CD4-positive, alpha-beta T cell treated with Interleukin-21 for 1 hour (primary cell): ENCODE data around the gene CTTN.
"Not testable (repeated sequence)": the region's sequence is repeated elsewhere in the genome, so short reads cannot be mapped to it uniquely, and the experiment has no call there.

Source experiments
- DNase-seq: peaks from one replicate; pipeline ENCODE4 v3.0.0-alpha.2; 2020

CTTN gene

DNA sequence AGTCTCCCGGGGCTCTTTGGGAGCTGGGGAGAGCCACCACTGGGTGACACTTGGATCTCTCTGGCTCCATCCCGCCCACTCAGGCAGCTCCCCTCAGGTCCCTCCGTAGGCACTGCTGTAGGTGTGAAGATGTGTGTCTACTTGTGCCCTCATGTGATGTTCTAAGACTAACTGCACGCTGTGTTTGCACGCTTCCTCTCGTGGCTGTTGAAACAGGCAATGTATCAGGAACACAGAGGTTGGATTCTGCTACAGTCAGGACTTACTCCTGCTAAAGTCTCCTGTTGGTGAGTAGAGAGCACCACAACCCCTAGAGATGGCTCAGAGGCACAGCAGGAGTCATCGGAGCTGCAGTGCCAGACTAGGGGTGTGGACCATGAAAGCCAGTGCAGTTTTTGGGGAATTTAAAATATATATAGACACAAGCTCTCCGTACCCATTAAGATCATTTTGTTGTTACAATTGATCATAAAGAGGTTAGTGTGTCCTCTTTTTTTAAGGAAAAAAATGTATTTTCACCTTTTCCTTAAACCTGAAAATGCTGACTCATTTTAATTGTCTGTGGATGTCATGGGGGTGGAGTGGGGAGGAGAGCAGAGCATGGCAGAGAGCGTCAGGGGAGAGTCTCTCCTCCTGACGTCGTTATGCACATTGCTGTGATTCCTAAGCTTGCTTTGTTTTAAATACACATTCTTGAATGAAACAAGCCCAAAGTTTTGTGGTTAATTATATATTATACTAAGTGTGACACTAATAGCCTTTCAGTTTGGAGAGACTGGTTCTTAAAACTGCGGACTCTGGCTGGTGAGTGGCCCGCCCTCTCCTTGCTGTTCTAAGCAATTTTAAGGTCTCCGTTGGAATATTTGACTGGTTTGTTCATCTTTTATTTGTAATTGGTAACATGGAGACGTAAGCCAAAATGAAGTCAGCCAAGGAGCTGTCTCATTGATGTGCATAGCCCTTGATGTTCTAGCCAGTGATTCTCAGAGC, 16.2 kb upstream of the CTTN start:
- DNase-seq, result no peak

DNA sequence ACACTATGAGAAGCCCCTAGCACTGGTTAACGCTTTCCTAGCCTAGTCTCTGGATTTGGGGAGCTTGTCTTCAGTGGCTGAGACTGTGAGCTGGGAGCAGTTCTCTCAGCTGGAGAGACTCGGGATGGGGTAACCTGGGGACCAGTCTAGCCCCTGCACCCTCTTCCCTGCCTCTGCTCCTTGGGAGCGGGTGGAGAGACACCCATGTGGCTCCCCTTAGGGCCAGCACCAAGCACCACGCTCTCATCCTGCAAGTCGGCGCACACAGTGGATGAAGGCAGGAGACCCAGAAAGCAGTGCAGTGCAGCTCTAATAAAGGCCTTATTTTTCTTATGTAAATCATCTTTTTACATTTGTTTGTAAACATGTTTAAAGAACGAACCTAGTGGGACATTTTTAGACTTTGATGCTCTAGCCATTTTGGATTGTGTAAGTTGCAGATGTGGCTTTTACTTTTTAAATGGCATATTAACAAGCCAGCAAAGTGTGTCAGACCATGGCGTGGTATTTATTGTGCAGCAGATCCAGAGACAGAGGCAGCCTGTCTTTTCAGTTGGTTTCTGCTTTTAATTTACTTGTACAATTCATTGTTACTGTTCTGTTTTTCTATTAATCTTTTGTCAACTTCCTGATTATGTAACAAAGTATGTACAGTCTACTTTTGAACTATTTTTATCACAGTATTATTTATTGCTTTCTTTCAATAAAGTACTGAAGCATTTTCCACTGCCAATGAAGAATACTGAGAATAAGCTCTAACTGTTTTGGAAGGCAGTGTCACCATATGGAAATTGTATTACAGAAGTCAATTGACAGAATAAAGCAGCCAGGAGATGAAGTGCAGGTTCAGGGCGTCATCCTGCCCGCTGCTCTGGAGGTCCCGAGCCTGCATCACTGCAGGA, 14.4 kb upstream of the CTTN start:
- no peak for DNase-seq

DNA sequence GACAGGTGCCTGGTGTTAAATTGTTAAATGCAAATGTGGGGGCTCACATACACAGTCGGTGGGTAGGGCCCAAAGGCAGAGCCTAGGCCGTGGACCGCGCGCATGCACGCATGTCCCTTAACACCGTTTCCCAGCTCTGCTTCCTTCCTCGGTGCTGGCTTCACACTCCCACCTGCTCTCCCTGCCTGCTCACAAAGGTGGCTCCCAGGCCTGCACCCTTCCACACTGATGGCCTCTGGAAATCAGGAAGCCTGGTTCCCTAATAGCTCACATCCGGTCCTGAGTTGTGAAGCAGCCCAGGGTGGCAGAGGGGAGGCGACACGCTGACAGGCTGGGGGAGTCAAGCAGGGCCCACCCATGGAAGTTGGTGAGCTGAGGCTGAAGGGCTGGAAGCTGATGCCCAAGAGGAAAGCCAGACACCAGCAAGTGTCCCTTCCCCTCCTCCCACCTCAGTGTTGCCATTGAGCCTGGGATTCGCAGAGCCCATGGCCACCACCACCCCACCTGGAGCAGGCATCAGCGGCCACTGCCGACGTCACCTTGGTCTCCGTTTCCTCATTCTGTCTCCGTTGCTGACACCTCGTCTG, 13.7 kb upstream of the CTTN start:
- DNase-seq, result no peak

DNA sequence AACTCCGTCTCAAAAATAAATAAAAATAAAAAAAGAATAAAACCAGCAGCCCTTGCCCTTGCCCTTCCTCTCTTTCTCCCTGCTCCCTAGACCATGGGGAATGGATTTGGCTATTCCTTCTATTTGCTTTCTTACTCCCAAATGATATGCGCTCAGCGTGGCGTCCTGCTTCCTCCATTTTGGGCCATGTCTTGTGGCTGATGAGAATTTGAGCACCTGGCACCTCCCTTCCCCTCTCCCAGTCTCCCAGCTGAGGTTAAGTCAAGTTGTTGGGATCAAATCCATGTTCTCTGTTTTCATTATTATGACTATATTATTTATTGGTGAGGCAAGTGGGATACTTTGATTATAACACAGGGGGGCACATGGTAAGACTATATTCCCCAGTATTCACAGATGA, 10.8 kb upstream of the CTTN start:
- no peak for DNase-seq

DNA sequence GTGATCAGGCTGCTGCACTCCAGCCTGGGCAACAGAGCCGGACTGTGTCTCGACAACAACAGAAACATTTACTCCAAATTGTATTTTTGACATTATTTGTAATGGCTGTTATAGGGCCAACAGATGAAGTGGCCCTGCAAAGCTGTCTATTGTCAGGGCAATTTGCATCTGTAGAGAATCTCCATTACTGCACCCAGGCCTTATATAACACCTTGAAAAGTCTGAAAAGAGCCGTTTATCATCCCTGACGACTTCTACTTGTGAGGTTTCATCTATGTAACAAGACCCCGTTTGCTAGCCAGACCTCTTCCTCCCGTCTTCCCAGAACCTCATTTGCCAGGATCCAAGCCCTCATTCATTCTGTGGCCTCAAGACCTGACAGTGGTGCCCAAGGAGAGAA, 9.1 kb upstream of the CTTN start:
- no peak for DNase-seq

DNA sequence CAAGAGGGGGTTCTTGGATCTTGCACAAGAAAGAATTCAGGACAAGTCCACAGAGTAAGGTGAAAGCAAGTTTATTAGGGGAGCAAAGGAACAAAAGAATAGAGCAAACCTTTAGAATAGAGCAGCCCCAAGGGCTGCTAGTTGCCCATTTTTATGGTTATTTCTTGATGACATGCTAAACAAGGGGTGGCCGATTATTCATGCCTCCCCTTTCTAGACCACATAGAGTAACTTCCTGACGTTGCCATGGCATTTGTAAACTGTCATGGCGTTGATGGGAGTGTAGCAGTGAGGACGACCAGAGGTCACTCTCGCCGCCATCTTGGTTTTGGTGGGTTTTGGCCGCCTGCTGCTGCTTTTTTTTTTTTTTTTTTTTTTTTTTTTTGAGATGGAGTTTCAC, 7.4 kb upstream of the CTTN start:
- DNase-seq, result not testable (repeated sequence)

DNA sequence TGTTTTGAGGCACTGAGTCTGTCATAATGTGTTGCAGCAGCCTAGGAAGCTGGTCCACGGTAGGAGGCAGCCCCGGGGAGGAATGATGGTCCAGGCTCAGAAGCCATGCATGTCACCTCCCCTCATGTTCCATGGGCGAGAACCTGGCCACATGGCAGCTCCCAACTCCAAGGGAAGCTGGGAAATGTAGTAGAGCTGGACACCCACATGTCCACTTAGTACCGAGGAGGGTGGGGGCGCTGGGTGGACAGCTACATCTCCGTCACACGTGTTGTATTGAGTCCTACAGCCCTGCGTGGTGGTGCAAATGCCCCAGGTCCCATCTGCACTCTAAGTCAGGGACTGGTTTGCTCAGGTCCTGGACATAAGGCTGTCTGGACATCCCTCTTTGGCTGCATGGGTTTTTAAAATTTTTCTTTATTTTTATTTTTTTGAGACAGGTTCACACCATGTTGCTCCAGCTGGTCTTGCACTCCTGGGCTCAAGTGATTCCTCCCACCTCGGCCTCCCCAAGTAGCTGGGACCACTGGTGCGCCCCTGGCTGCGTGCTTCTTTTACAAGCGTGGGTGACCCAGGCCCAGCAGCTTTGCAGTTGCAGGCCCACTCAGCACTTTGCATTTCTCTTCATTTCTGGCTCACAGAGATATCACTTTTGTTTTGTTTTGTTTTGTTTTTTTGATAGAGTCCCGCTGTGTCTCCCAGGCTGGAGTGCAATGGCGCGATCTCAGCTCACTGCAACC, 3.9 kb upstream of the CTTN start:
- DNase-seq, result no peak

DNA sequence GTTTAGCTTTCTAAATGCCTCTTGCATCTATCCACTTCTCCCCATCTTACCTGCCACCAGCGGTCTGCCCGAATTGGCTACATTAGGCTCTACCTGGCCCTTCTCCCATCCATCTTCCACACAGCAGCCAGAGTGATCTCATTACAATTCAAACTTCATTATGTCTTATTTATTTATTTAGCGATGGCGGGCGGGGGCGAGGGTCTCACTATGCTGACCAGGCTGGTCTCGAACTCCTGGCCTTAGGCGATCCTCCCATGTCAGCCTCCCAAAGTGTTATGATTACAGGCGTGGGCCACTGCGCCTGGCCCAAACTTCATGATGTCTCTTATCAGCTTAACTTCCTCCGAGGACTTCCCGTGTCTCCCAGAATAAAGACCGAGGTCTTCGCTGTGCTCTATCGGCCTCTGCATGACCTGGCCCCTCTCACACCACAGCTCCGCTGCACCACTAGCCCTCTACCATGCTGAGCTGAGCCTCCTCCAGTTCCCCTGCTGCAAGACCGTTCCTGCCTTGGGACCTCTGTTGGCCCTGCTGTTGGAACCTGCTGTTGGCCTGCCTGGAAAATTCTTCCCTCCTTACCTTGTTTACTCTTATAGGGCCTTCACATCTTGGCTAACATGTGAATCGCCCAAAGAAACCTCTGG, 870 bp upstream of the CTTN start:
- DNase-seq, result no peak

DNA sequence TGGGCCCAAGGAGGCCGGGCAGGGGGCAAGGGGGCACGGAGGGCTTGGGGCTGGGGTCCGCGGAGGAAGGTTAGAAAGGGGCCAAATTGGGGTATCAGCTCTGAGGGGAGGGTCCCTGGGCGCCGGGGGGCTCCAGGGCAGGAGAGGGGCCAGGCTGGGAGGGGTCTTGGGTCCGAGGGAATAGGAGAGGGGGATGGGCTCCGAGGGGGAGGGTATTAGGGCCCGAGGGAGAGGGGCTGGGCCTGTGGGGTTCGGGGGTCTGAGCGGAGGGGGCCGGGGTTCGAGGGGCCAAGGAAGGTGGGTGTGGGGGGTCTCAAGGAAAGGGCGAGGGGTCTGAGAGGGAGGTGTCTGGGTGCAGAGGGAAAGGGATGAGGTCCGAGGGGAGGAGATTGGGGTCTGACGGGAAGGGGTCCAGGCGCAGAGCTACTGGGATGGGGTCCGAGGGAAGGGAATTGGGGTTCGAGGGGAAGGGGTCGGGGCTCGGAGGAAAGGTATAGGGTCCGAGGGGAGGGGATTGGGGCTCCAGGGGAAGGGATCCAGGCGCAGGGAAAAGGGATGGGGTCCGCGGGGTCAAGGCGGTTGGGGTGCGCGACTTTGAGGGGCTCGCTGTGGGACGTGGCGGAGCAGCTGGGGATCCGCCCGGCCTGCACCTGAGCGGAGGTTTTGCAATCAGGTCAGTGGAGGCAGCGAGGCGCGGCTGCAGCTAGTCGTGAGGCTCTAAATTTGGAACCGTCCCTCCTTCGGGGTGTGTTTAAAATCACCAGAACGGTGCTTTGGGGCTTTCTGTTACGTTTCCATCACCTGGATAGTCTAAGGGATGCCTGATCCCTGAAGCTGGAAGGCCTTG, 728 bp downstream of the CTTN start:
- no peak for DNase-seq

DNA sequence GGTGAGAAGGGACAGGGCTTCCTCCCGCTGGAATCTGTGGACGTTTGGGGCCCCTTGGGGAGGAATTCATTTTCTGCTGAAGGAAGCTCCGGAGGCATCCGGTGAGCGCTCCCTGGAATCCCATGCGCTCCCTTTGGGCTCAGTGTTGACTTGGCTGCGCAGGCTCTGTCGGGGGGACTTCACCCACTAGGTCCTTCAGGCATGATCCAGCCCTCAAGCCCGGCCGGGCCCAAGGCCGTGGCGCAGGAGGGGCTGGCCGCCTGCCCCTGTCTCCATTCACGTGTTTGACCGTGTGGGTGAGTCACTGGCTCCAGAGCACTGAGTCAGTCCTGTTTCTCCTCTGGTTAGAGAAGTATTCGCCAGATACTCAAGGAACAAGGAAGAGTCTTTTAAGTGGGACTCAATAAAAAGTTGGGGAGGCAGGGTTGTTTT, 1.4 kb downstream of the CTTN start:
- no peak for DNase-seq

DNA sequence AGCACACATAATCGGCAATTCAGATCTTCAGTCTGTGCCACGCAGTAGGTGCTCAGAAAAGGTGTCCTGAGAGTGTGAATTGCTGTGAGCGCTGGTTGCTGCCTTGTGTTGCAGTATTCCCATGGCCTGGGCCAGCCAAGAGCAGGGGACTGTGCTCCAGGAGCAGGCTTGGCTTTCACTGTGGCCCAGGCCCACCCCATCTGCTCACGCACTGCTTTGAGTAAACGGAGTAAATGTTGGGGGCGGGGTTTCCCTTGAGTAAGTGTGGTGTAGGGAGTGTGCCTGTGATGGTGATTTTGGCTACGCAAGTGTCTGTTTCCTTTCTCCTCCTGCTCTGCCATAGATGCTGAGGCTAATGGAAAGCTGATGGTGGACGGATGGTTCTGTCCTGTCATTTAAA, 2.3 kb downstream of the CTTN start:
- DNase-seq, result no peak

DNA sequence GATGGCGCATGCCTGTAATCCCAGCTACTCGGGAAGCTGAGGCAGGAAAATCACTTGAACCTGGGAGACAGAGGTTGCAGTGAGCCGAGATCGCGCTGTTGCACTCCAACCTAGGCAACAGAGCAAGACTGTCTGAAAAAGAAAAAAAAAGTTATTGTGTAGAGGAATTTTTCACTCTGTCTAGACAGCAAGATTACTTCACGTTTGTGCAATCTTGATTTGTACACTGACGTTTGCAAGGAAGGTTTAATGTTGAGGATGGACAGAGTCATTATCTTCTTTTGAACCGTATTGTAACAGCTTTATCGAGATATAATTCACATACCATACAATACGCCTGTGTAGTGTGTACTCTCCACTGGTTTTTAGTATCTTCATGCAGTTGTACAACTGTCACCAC, 3.7 kb downstream of the CTTN start:
- no peak for DNase-seq

DNA sequence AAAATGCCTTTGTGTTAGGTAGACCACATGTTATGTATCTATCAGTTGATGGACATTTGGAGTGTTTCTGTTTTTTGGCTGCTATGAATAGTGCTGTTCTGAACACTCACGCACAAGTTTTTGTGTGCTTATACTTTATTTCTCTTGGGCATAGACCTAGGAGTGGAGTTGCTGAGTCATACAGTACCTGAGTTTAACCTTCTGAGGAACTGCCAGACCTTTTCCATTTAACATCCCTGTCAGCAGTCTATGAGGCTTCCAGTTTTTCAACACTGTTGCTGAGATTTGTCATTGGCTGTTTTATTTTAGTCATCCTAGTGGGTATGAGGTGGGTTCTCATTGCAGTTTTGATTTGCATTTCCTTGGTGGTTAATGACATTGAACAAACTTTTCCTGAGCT, 4.4 kb downstream of the CTTN start:
- no peak for DNase-seq

DNA sequence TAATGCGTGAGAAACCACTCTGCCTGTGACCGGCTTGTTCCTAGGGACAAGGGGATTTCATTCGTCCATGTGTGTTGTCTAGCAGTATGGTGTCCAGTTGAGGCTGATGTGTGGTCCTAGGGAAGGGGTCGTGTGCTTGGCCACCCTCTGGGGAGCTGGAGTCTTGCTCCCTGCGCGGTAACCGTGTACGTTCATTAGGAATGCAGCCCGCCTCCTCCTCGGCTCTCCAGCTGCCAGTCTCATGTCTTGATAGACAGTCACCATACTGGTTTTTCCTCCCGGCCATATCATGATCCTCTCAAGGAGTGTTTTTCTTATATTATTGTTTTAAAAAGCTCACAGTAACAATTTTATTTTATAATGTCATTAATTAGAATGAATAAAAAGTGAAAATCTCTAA, 5.9 kb downstream of the CTTN start:
- DNase-seq, result no peak

DNA sequence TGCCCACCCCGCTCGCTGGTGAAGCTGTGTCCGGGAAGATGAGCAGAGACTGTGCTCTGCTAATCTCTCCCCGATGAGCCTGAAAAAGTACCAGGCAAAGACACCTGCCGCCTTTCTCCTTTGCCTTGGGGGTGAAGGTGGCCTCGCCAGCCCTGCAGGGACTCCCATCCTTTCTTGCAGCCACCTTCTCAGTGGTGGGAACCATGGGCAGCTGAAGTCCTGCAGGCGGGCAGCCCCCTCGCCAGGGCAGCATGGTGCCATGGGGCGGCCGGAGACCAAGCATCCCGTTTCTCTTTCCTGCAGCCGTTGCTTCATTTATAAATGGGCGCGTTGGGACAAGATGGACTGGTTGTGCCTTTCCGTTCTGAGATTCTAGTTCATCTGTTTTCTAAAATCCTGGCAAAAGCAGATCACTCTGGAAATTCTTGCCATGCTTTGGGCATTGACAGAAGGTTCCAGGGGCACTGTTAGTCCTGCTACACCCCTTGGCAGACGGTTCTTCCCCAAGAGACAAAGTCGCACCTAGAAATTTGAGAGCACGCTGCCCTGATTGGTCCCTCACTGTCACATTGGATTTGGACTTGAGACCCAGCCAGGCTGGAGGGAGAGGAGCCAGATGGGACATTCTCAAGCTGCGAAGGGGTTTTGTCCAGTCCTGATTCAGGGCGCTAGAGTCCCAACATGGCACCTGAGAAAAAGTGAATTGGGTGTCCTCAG, 7.5 kb downstream of the CTTN start:
- DNase-seq, result no peak

DNA sequence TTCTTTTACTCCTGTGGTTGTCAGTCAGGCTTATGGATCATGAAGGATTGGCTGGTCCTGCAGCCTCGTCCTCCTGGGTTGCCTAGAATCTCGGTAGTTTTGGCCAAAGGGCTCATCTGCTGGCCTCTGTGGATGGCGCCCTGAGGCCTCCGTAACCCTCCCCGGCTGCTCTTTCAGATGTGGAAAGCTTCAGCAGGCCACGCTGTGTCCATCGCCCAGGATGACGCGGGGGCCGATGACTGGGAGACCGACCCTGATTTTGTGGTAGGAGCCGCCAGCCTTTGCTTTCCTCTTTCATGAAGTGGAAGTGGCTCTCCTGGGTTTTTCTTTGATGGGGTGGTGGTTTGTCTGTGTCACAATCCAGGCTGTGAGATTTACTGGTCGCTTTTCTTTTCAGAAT, 8.8 kb downstream of the CTTN start:
- DNase-seq, result no peak

DNA sequence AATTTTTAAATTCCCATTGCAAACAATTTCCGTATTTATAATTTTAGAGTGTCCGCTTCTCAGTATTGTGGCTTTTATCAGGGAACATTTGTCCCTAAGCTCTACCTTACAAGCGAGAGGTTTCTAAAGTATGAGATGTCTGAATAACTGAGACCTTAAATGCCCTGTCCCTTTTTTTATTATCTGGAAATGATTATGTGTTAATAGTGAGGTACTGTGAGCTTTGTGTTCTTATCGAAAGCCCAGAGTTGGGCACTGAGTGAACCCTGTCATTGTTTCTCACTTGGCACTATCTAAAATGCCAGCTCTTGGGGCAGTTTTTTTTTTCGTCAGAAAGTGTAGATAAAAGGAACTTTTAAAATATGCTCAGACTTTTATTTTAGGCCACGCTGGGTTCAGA, 9.5 kb downstream of the CTTN start:
- no peak for DNase-seq

DNA sequence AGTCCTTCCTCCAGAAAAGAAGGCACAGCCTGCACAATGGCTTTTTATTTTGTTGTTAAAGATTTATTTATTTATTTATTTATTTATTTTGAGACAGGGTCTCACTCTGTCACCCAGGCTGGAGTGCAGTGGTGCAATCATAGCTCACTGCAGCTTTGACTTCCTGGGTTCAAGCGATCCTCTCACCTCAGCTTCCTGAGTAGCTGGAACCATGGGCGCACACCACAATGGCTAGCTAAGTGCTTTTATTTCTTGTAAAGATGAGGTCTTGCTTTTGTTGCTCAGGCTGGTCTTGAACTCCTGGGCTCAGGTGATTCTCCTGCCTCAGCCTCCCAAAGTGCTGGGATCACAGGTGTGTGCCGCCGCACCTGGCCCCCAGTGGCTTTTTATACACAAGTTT, 10.0 kb downstream of the CTTN start:
- not testable (repeated sequence) for DNase-seq

DNA sequence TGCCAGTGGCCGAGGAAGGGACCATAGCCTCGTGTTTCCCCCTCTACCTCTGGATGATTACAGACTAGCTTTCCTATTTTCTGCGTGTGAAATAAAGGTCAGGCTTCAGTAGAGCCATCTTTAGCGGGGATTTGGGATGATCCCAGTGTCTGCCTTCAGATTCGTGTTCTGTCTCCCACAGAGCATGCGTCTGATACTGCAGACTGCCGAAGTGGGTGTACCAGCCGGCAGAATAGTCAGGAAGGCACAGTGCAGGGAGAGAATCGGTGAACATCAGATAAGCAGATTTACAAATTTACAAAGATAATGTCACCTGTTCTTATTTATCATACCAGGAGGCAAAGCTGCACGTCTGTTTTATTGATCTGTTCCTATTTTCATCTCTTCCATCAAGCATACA, 11.1 kb downstream of the CTTN start:
- DNase-seq, result no peak

DNA sequence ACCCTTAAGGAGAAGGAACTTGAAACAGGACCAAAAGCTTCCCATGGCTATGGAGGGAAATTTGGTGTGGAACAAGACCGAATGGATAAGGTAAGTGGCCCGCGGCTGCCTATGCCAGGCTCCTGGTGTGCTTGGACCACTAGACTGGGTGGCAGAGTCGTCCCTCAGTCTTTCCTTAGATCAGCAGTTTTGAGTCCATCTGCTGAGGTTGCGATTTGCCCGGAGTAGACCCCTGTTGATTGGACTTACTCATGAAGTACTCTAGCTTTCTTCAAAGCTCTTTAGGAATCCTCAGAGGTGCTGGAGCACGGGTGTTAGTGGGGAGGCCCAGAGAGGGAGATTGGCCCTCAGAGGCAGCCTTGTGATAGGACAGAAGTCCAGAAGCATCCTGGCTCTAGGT, 11.5 kb downstream of the CTTN start:
- no peak for DNase-seq
